NCI-H2227 (cell line): ENCODE measurements around the gene COG2.
"Not testable (repeated sequence)": the region's sequence is repeated elsewhere in the genome, so short reads cannot be mapped to it uniquely, and the experiment has no call there.

Experiments used
- DNase-seq: peaks from one replicate; lab custom pipeline; 2025; ENCODE audit not compliant: unreplicated experiment; lab: John Stamatoyannopoulos, UW

COG2 gene

GRCh38 chr1:230713915-230714764 is 71.9 kb downstream of the COG2 start, which contains the start of gene AGT:
AGT (minus strand) TSS chr1:230714122; CDS start chr1:230710823, 3,299 bp downstream.
- DNase-seq: no peak

DNA sequence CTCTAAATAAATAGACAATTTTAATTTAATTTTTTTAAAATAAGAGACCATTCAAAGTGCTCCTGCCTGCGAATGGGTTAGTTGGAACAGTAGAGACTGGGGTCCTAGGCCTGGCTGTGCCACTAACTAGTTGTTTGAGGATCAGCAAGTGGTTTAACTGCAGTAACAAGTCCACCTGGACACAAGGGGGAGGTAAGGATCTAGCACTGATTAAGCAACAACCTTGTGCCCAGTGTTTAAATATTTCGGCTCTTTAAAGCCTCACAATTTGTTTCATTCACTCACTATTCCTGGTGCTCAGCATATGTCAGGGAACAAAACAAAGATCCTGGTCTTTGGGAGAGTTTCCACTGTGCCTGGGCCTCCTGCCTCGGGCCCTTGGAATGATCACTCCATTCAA is 73.2 kb downstream of the COG2 start:
- no peak for DNase-seq

DNA sequence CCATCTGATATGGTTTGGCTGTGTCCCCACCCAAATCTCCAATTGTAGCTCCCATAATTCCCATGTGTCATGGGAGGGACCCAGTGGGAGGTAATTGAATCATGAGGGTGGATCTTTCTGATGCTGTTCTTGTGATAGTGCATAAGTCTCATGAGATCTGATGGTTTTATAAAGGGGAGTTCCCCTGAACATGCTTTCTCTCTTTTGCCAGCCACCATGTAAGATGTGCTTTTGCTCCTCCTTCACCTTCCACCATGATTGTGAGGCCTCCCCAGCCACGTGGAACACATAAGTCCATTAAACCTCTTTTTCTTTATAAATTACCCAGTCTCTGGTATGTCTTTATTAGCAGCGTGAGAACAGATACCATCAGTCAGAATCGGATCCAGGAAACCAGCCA is 74.2 kb downstream of the COG2 start:
- not testable (repeated sequence) for DNase-seq

DNA sequence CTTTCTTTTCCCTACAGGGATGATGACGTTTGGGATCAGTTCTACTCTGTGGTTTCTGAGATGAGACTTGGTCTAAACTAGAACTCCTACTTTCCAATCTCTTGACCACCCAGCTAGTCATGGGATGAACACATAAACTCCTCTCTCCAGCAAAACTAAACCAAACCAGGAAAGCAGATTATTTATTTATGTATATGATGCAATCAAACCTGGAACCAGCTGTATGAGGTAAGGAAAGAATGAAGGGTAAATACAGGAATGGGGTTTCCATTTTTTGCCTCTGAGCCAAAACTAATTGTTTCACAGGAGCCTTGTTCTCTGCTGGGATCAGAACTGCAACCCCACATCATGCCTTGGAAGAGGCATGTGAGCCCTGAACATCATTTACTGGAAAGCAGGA is 75.0 kb downstream of the COG2 start:
- no peak for DNase-seq

- DNase-seq: not testable (repeated sequence)
These were observed 79.7 kb downstream of the COG2 start for GRCh38 chr1:230721849-230722522.

DNA sequence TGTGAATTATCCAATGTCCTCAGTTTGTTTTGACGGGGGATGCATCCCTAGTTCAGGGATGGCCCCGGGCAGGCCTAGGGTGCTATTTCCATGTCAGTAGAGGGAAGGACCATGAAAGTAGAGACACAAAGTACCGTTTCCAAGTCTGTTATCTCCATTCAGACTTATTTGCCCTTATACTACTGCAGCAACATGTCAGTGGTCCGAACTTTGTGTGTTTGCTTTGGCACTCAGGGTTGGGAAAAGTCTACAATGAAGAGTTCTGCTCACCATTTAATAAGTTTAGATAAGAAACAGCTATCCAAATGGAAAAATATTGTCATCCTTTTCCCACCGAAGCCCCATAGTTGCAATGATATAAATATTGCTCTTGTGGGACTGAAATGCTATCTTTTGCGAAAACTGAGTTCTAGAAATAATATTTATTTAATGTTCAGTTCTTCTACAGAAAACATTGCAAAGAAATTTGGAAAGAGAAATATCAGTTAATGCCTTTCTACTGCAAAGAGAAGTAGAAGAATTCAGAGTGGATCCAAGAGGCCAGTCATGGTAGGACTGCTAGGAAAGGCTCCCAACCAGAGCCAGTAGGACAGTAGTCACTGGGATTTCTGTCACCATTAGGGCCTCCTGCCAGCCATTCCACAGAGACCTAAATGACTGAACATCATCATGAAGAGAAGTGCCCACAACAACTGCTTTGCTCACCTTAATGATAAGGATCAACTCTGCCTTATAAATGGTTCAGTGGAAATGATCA is 83.2 kb downstream of the COG2 start:
- DNase-seq: no peak

- DNase-seq: peak; percentile 16
These were observed 86.6 kb downstream of the COG2 start for GRCh38 chr1:230728710-230729392.

DNA sequence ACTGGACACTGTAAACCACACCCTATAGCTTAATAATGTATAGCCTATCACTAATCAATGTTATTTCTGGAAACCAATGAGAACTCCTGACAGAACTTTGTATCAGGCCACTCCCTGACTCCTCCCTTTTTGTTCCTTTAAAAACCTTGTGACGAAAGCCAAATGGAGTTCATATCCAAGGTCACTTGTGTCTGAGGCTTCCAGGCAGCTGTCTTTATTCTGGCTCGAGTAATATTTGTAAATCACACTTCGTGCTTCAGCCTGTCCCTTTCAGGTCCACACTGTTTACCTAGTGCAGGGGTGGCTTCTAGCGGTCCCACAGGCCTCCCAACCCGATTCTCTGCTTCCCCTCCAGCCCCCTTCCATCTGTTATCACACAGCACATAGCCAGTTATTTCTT is 88.7 kb downstream of the COG2 start:
- no peak for DNase-seq

DNA sequence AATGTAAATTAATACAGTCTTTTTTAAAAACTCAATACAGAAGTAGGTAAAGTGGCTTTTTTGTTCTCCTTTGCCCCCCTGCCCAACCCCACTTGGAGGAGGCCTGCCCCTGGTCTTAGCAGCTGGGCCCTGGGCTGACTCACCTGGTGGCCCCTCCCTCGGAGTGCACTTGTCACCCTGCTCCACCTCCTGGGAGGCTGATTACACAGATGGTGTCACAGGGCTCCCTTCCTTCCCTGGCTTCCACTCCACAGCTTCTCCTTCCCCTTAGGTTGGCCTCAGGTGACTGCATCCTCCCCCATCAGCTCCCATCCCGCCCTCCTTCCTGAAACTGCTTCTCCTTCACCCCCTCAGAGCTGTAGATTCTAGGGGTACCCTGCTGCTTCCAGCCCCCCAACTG is 93.2 kb downstream of the COG2 start:
- no peak for DNase-seq

DNA sequence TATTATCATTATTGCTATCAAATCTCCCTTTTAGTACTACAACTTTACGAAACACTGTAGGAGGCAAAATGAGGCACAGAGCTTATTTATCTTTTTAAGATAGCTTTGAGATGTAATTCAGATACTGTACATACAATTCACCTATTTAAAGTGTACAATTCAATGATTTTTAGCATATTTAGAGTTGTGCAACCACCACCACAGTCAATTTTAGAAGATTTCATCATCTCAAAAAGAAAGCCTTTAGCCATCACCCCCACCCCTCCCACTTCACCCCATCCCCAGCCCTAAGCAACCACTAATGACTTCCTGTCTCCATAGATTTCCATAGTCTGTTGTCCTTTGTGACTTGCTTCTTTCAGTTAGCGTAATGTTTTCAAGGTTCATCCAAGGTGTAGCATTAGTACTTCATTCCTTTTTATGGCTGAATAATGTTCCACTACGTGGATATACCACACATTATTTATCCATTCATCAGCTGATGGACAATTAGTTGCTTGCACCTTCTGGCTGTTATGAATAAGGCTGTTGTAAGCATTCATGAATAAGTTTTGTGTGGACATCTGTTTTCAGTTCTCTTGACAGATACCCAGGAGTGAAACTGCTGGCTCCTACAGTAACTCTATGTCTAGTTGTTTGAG is 95.5 kb downstream of the COG2 start:
- no peak for DNase-seq

DNA sequence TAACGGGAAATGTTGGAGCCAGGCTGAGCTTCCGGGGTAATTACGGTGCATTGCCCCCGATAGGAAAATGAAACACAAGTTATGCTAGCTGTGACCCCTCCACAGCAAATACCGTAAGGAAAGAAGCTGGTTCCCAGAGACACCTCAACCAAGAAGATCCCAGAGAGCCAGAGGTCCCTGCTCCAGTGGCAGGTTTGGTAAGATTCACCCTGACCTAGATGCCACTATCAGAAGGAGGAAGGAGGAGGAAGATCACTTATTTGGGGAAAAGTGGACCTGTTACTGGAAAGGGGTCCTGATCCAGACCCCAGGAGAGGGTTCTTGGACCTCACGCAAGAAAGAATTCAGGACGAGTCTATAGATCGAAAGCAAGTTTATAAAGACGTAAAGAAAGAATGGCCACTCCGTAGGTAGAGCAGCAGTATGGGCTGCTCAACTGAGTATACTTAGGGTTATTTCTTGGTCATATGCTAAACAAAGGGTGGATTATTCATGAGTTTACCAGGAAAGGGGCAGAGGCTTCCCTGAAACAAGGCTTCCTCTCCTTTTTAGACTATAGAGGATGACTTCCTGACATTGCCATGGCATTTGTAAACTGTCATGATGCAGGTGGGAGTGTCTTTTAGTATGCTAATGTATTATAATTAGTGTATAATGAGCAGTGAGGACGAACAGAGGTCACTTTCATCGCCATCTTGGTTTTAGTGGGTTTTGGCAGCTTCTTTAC is 97.4 kb downstream of the COG2 start:
- no peak for DNase-seq
